AG09309 (cell line): ENCODE results near the gene NIPSNAP3A.

Experiments used
- DNase-seq: peaks from one replicate; pipeline ENCODE4 v3.0.0-alpha.2; 2010; ENCODE audit warnings: low read depth
- H3K4me3 ChIP-seq: 2 replicates; pipeline ENCODE4 v1.5.1; 2011; ENCODE audit warnings: mild to moderate bottlenecking, low read depth, low read length, moderate library complexity; ENCODE audit not compliant: control insufficient read depth
- TF ChIP-seq, protein P1 (sequence below): IDR thresholded peaks from 2 replicates; pipeline ENCODE4 v1.5.1; 2011; ENCODE audit warnings: mild to moderate bottlenecking, low read depth, low read length, inconsistent platforms; ENCODE audit not compliant: insufficient read depth, control insufficient read depth; ENCODE audit errors: missing control alignments

NIPSNAP3A gene

DNA sequence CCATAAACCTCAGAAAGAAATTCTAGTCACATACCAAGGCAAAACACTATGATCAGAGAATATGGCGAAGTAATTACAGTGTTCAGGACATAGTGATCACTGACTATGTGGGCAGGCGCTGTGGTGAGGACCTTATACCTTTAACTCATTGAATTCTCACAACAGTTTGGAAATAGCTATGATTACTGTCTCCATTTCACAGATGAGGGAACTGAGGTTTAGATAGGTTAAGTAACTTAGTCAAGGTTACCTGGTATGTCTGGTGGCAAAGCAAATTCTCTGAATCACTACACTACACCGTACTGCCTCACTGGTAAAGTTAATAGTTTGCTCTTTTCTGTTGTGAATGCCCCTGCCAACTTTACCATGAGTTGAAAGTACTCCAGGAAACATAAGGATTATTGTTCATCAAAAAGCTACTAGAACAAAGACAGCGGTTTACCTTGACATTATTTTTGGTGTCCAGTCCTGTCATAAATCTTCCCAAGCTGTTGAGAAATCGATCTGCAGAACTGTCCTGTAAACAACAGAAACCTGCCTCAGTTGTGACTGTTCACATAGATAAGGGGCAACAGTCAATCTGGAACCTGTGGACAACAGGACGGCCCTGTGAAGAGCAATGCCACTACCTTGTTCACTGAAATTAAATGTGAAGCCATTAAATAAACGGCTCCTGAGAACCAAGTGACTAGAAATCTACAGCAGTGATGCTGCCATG lies 52.7 kb downstream of the NIPSNAP3A start:
- DNase-seq, result no peak
- TF ChIP-seq, protein P1, sequence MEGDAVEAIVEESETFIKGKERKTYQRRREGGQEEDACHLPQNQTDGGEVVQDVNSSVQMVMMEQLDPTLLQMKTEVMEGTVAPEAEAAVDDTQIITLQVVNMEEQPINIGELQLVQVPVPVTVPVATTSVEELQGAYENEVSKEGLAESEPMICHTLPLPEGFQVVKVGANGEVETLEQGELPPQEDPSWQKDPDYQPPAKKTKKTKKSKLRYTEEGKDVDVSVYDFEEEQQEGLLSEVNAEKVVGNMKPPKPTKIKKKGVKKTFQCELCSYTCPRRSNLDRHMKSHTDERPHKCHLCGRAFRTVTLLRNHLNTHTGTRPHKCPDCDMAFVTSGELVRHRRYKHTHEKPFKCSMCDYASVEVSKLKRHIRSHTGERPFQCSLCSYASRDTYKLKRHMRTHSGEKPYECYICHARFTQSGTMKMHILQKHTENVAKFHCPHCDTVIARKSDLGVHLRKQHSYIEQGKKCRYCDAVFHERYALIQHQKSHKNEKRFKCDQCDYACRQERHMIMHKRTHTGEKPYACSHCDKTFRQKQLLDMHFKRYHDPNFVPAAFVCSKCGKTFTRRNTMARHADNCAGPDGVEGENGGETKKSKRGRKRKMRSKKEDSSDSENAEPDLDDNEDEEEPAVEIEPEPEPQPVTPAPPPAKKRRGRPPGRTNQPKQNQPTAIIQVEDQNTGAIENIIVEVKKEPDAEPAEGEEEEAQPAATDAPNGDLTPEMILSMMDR, result no peak
- no peak overlapping the region for H3K4me3 ChIP-seq

DNA sequence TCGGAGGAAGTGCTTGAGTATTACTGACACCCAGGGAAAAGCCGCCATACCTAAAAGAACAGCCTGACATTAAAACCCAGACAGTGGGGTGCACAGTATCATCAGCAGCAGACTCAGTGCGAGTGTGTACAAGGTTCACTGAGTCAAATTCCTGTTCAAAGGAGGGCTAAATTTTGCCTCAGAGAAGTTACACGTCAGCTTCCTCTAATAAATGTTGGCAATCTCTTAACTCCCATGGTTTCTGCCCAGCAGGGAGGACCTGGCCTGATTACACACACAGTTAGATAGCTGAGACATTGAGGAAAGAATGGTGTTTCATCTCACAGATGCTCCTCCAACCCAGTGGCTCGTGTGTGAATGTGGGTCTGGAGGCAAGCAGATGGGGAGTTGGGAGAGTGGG lies 54.6 kb downstream of the NIPSNAP3A start:
- TF ChIP-seq, protein P1, result no peak
- DNase-seq, result no peak
- no peak overlapping the region for H3K4me3 ChIP-seq

DNA sequence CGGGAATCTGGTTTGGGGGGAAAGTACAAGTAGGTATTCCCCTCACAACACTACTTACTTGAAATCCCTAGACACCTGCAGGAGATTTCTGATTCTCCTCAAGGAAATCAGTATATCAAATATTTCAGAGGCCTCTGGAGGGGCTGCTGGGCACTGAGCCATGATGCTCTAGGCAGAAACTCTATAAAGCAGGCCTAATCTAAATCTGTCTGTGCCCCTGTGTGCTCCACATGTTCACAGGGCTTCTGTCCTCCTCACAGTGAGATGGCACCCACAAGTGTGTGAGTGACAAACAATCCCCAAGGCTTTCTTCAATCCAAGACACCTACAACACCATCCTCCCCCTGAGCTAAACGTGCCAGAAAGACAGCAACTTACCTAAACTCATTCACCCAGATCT lies 55.4 kb downstream of the NIPSNAP3A start:
- DNase-seq, result no peak
- no peak overlapping the region for H3K4me3 ChIP-seq
- TF ChIP-seq, protein P1, result no peak

DNA sequence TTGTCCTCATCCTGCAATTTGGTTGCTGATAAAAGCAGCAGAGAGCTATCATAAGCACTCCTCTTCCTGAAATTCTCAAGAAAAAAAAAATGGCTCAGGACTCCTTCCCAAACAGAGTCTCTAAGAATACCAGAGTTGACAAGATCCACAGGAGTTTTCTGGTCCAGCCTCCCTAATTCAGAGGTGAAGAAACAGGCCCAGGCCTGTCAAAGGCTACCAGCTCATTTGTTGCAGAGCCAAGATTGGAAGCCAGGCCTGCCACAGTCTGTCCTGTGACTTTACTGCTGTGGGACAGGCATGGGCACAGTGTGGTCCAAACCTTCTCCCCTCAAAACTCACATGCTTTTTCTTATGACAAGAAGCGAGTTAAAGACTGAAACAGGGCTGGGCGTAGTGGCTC lies 58.0 kb downstream of the NIPSNAP3A start:
- no peak overlapping the region for H3K4me3 ChIP-seq
- TF ChIP-seq, protein P1, result no peak
- DNase-seq, result no peak

DNA sequence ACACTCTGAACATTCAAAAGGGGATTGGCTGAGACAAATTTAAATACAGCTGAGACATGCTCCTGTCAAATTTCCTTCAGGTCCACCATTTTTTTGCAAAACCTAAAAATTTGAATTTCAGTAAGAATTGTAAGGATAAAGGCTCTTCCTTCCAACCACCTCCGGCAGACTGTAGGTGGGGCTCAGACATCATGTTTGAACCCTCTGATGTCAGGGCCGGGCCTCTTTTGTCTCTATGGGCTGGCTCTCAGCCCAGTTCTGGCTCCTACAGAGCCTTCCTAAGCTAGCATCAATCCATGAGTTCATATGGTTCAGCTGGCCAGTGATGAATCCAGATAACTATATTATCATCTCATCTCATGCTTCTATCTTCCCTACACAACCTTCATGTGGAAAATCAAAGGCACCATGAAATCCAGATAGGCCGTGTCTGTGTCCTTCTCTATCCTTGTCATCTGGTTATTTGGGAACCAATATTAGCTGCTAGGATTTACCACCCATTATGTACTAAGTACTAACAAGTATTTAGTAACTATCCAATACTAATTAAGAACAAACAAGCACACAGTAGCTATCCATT lies 60.6 kb downstream of the NIPSNAP3A start:
- DNase-seq, result no peak
- TF ChIP-seq, protein P1, result peak; percentile 43
- H3K4me3 ChIP-seq, result no peak overlapping the region
